SK-N-MC (cell line): ENCODE measurements around the gene ACE2.

Experiments used
- EZH2 ChIP-seq: fragments of 200-600 bp; sonication (generic); IDR thresholded peaks from one replicate; pipeline ENCODE4 v1.6.1; 2017; ENCODE audit warnings: antibody characterized with exemption
- POLR2AphosphoS5 ChIP-seq: IDR thresholded peaks from 2 replicates; pipeline ENCODE4 v1.6.1; 2012; ENCODE audit warnings: mild to moderate bottlenecking, low read depth, low read length, borderline replicate concordance

- TF ChIP-seq EZH2 (no peak), POLR2AphosphoS5 (no peak)
Measured at GRCh38 chrX:15574017-15574416, 26.7 kb downstream of the ACE2 start.
